HCT116 (cell line): ENCODE measurements around the gene TUBB4A. TPM values are rescaled to one million over a fixed set of nuclear protein-coding genes. Genes with fewer than 3 reads are reported as not detected.

ENCODE experiments used
- ATAC-seq: fragments of 200-7000 bp; cut with Tn5 transposase; 2 replicates; pipeline ENCODE4 v1.9.1; 2020; ENCODE audit warnings: mild to moderate bottlenecking, moderate library complexity
- BruUV-seq: library from RNA; stranded (reverse); fragments of 400-500 nt; replicated peaks from 2 replicates; lab custom pipeline; 2021; lab: Mats Ljungman, UMichigan
- CTCF ChIA-PET: fragments of 300-600 bp; sonication (Branson Sonifier 250); formaldehyde crosslinking; loops from one replicate; lab custom pipeline; 2021; ENCODE audit warnings: antibody characterized with exemption; lab: Charles Lee
- POLR2A ChIA-PET: fragments of 300-600, 350-600 bp; sonication (Branson Sonifier 250); formaldehyde crosslinking; loops from one replicate; lab custom pipeline; 2021; ENCODE audit warnings: antibody characterized with exemption; lab: Charles Lee
- RAD21 ChIA-PET, 2 experiments: fragments of 300-600 bp; sonication (Branson Sonifier 250); formaldehyde crosslinking; loops; one replicate each; lab custom pipeline; 2023; ENCODE audit warnings: low total read pairs in 2 of 2; ENCODE audit not compliant: uncharacterized antibody in 2 of 2, unreplicated experiment in 2 of 2, low non-redundant PET in 1 of 2; lab: Charles Lee
- DNase-seq: peaks from one replicate; pipeline ENCODE4 v3.0.0-alpha.2; 2010; ENCODE audit warnings: low read depth, low spot score
- H2AFZ ChIP-seq: fragments of 200-600 bp; shearing (Covaris generic), sonication (generic); 2 replicates; pipeline ENCODE4 v1.6.1; 2017; ENCODE audit warnings: low read depth, mixed run types, mixed read lengths, antibody characterized with exemption, low read length; ENCODE audit not compliant: poor library complexity, severe bottlenecking
- H3K27ac ChIP-seq: 2 replicates; pipeline ENCODE4 v1.5.1; 2012; ENCODE audit warnings: low read depth, low read length
- H3K27me3 ChIP-seq: fragments of 200-600 bp; sonication (generic); 2 replicates; pipeline ENCODE4 v1.6.1; 2016; ENCODE audit warnings: mixed run types, low read length, mixed read lengths; ENCODE audit not compliant: insufficient read depth
- H3K36me3 ChIP-seq, 2 experiments: fragments of 200-500 bp in 1 of 2; fragments of 200-600 bp in 1 of 2; sonication (Bioruptor generic) in 1 of 2; sonication (generic) in 1 of 2; 2 replicates each; pipeline versions ENCODE4 v1.5.1 to v1.6.1; 2014 to 2016; ENCODE audit warnings: low read length in 2 of 2, inconsistent platforms in 1 of 2, mixed read lengths in 1 of 2, mixed run types in 1 of 2; ENCODE audit not compliant: insufficient read depth in 2 of 2, control insufficient read depth in 1 of 2
- H3K4me1 ChIP-seq, 2 experiments: fragments of 200-600 bp in 1 of 2; sonication (generic) in 1 of 2; 2 replicates each; pipeline versions ENCODE4 v1.5.1 to v1.6.1; 2012 to 2017; ENCODE audit warnings: low read length in 2 of 2, inconsistent platforms in 1 of 2, mild to moderate bottlenecking in 1 of 2, mixed read lengths in 1 of 2, mixed run types in 1 of 2, moderate library complexity in 1 of 2; ENCODE audit not compliant: insufficient read depth in 2 of 2, control insufficient read depth in 1 of 2
- H3K4me2 ChIP-seq: fragments of 200-600 bp; sonication (generic); 2 replicates; pipeline ENCODE4 v1.6.1; 2017; ENCODE audit warnings: mixed run types, low read length, mixed read lengths
- H3K4me3 ChIP-seq, 2 experiments: fragments of 200-600 bp in 1 of 2; sonication (generic) in 1 of 2; replicated peaks in 1 of 2; 2 replicates each; pipeline ENCODE4 v1.5.1; 2011 to 2016; ENCODE audit warnings: low read length in 2 of 2, control low read depth in 1 of 2, low read depth in 1 of 2, mild to moderate bottlenecking in 1 of 2, mixed read lengths in 1 of 2, mixed run types in 1 of 2
- H3K79me2 ChIP-seq: fragments of 200-600 bp; sonication (generic); 2 replicates; pipeline ENCODE4 v1.6.1; 2017; ENCODE audit warnings: mild to moderate bottlenecking, mixed run types, low read length, moderate library complexity, mixed read lengths; ENCODE audit not compliant: insufficient read depth
- H3K9ac ChIP-seq: fragments of 200-600 bp; sonication (generic); 2 replicates; pipeline ENCODE4 v1.6.1; 2016; ENCODE audit warnings: low read length, mixed read lengths
- H3K9me2 ChIP-seq: fragments of 200-600 bp; sonication (generic), shearing (Covaris generic); 2 replicates; pipeline ENCODE4 v1.6.1; 2017; ENCODE audit warnings: mixed run types, mild to moderate bottlenecking, moderate library complexity; ENCODE audit not compliant: insufficient read depth
- H3K9me3 ChIP-seq, 2 experiments: fragments of 200-500 bp in 1 of 2; fragments of 200-600 bp in 1 of 2; sonication (Bioruptor generic) in 1 of 2; sonication (generic) in 1 of 2; 2 replicates each; pipeline ENCODE4 v1.6.1; 2014 to 2017; ENCODE audit warnings: low read length in 2 of 2, mixed read lengths in 2 of 2, inconsistent platforms in 1 of 2, low read depth in 1 of 2, mild to moderate bottlenecking in 1 of 2, mixed run types in 1 of 2, moderate library complexity in 1 of 2; ENCODE audit not compliant: control insufficient read depth in 1 of 2, insufficient read depth in 1 of 2
- H4K20me1 ChIP-seq: fragments of 200-600 bp; sonication (generic), shearing (Covaris generic); 2 replicates; pipeline ENCODE4 v1.6.1; 2017; ENCODE audit warnings: mixed run types, mild to moderate bottlenecking, moderate library complexity; ENCODE audit not compliant: insufficient read depth
- EGR1 ChIP-seq: IDR thresholded peaks from 2 replicates; pipeline ENCODE4 v1.6.1; 2012; ENCODE audit warnings: low read depth
- JUND ChIP-seq: IDR thresholded peaks from 2 replicates; pipeline ENCODE4 v1.6.1; 2012
- POLR2A ChIP-seq: IDR thresholded peaks from 2 replicates; pipeline ENCODE4 v1.7.0; 2011; ENCODE audit warnings: borderline replicate concordance; ENCODE audit not compliant: insufficient read depth, insufficient read length; ENCODE audit errors: extremely low read depth
- POLR2AphosphoS5 ChIP-seq: IDR thresholded peaks from 2 replicates; pipeline ENCODE4 v1.6.1; 2011; ENCODE audit warnings: mild to moderate bottlenecking, low read depth, low read length, moderate library complexity
- RAD21 ChIP-seq: IDR thresholded peaks from 2 replicates; pipeline ENCODE4 v1.6.1; 2012; ENCODE audit warnings: low read depth, mild to moderate bottlenecking
- SP1 ChIP-seq: IDR thresholded peaks from 2 replicates; pipeline ENCODE4 v1.6.1; 2012; ENCODE audit warnings: low read depth
- SRF ChIP-seq: IDR thresholded peaks from 2 replicates; pipeline ENCODE4 v1.6.1; 2012; ENCODE audit warnings: low read depth
- TCF7L2 ChIP-seq: IDR thresholded peaks from 2 replicates; pipeline ENCODE4 v1.7.0; 2011; ENCODE audit warnings: borderline replicate concordance, inconsistent platforms; ENCODE audit not compliant: insufficient read depth, insufficient read length; ENCODE audit errors: extremely low read depth
- ZFX ChIP-seq: fragments of 450-650 bp; IDR thresholded peaks from 2 replicates; pipeline ENCODE4 v1.6.1; 2017
- intact Hi-C: fragments of 100-400 bp; cut with micrococcal nuclease; formaldehyde crosslinking; loops from 2 replicates; pipeline ENCODE4 v1.10.0; 2022
- total RNA-seq: library from RNA; stranded (reverse); gene quantifications from one replicate; pipeline ENCODE4 v1.2.1, GENCODE V29; 2021; ENCODE audit not compliant: unreplicated experiment
- TF ChIP-seq, protein P1 (sequence below): IDR thresholded peaks from 2 replicates; pipeline ENCODE4 v1.6.1; 2012
- TF ChIP-seq, protein P2 (sequence below): IDR thresholded peaks from 2 replicates; pipeline ENCODE4 v1.6.1; 2012
- TF ChIP-seq, protein P3 (sequence below): IDR thresholded peaks from 2 replicates; pipeline ENCODE4 v1.6.1; 2012; ENCODE audit warnings: low read depth
- TF ChIP-seq, protein P4 (sequence below): IDR thresholded peaks from 2 replicates; pipeline ENCODE4 v1.6.1; 2011; ENCODE audit warnings: mild to moderate bottlenecking, low read length, moderate library complexity; ENCODE audit not compliant: insufficient replicate concordance; ENCODE audit errors: extremely low read depth

TUBB4A gene
- total RNA-seq, 1 experiment from 2014 or later = 32.5 TPM

DNA sequence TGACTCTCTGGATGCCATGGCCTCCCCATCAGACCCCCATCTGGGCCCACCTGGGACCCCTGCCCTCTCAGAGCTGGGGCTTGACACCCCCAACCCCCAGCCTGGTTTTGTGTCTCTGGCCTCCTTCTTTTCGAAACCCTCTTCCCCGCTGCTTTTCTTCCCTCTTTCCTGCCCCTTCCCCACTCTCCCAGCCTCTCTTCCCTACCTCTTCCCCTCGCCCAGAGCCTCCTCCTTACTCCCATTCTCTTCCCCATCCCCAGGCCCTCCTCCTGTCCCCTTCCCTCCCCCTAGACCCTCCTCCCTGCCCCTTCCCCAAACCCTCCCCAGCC, 30.9 kb upstream of the TUBB4A start (continued):
- TF ChIP-seq RAD21 (no peak), JUND (no peak), POLR2AphosphoS5 (no peak), ZFX (no peak)
- TF ChIP-seq, protein P1, sequence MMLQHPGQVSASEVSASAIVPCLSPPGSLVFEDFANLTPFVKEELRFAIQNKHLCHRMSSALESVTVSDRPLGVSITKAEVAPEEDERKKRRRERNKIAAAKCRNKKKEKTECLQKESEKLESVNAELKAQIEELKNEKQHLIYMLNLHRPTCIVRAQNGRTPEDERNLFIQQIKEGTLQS = no peak
- TF ChIP-seq, protein P2, sequence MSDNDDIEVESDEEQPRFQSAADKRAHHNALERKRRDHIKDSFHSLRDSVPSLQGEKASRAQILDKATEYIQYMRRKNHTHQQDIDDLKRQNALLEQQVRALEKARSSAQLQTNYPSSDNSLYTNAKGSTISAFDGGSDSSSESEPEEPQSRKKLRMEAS = no peak

DNA sequence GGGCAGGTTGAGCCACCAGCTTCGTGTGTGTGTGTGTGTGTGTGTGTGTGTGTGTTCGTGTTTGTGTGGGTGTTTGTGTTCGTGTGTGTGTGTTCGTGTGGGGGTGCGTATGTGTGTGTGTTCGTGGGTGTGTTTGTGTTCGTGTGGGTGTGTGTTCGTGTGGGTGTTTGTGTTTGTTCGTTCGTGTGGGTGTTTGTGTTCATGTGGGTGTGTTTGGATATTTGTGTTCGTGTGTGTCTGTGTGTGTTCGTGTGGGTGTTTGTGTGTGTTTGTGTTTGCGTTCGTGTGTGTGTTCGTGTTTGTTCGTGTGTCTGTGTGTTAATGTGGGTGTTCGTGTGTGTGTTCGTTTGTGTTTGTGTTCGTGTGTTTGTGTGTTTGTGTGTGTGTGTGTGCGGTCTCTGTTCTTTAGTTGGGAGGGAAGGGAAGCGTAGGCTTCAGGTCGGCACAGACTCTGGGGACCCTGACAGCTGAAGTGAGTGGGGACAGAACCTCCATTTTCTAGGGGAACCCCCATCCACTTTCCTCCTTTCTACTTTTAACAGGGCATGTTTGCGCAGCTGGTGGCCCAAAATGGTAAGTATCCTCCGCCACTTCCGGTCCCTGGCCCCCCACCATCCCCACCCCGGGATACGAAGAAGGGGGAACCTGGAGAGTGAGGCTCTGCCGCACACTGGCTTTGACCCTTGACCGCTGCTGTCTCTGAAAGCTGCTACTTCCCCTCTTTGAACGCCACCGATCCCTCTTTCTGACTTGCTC, 30.3 kb upstream of the TUBB4A start:
- H3K36me3 ChIP-seq = peaks cover 8 to 18% of the 10 kb centered on the region in 2 experiments; a peak in 3 of 4 replicates
- CTCF ChIA-PET = no interaction called here
- H4K20me1 ChIP-seq = no peaks in the 10 kb centered on the region
- BruUV-seq = TSS peak; percentile 82
- peak overlapping the region; percentile 91 to 95 for H3K4me3 ChIP-seq
- peaks cover 27% of the 10 kb centered on the region for H3K79me2 ChIP-seq
- no peaks in the 10 kb centered on the region for H3K27me3 ChIP-seq
- H3K9ac ChIP-seq = peak overlapping the region; percentile 95
- H3K4me1 ChIP-seq = peaks cover 25 to 52% of the 10 kb centered on the region in 2 experiments
- RAD21 ChIA-PET = no interaction called here
- H3K4me2 ChIP-seq = peak overlapping the region; percentile 97
- no peaks in the 10 kb centered on the region for H3K9me3 ChIP-seq
- TF ChIP-seq EGR1 = peak; percentile 35; the same call in 1 of the 2 replicates
- no peak for TF ChIP-seq SP1
- H3K9me2 ChIP-seq = no peaks in the 10 kb centered on the region
- POLR2A ChIA-PET = no interaction called here
- ATAC-seq (no peak), DNase-seq (no peak)
- H2AFZ ChIP-seq = no peak overlapping the region
- peak overlapping the region; percentile 68 for H3K27ac ChIP-seq
- intact Hi-C loops = no loop called here

DNA sequence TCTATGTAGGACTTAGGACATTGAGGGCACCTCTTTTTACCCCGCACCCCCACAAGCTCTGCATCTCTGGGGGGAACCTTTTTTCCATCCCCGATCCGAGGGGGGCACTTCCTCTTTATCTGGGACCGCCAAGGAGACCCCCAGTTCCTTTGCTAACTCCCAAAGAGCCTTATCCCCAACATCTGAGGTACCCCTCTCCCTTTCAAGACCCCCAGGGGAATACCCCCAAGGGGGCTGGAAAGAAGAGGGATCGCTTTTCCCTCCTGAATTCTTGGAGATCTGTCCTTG, 29.8 kb upstream of the TUBB4A start:
- Histone ChIP-seq H3K9me2 (no peaks in the 10 kb centered on the region), H3K27ac (peak overlapping the region; percentile 68), H3K36me3 (peaks cover 8 to 18% of the 10 kb centered on the region in 2 experiments; a peak in 3 of 4 replicates), H4K20me1 (no peaks in the 10 kb centered on the region), H2AFZ (no peak overlapping the region), H3K4me3 (peak overlapping the region; percentile 91 to 95), H3K4me2 (peak overlapping the region; percentile 97), H3K4me1 (peaks cover 20 to 46% of the 10 kb centered on the region in 2 experiments), H3K79me2 (peaks cover 27% of the 10 kb centered on the region), H3K9ac (peak overlapping the region; percentile 95), H3K9me3 (no peaks in the 10 kb centered on the region), H3K27me3 (no peaks in the 10 kb centered on the region)
- no peak for ATAC-seq
- POLR2A ChIA-PET = interaction anchor here (1.7 kb wide), 1 partner anchor 206 kb away, joined by 8 read pairs; the partner anchor contains the start of gene GPR108
- intact Hi-C loops = no loop called here
- no TSS peak for BruUV-seq
- CTCF ChIA-PET = no interaction called here
- DNase-seq = no peak
- RAD21 ChIA-PET = no interaction called here
- TF ChIP-seq SRF (no peak), TCF7L2 (no peak), ZFX (no peak), JUND (no peak), POLR2A (no peak), SP1 (no peak)
- TF ChIP-seq, protein P3, sequence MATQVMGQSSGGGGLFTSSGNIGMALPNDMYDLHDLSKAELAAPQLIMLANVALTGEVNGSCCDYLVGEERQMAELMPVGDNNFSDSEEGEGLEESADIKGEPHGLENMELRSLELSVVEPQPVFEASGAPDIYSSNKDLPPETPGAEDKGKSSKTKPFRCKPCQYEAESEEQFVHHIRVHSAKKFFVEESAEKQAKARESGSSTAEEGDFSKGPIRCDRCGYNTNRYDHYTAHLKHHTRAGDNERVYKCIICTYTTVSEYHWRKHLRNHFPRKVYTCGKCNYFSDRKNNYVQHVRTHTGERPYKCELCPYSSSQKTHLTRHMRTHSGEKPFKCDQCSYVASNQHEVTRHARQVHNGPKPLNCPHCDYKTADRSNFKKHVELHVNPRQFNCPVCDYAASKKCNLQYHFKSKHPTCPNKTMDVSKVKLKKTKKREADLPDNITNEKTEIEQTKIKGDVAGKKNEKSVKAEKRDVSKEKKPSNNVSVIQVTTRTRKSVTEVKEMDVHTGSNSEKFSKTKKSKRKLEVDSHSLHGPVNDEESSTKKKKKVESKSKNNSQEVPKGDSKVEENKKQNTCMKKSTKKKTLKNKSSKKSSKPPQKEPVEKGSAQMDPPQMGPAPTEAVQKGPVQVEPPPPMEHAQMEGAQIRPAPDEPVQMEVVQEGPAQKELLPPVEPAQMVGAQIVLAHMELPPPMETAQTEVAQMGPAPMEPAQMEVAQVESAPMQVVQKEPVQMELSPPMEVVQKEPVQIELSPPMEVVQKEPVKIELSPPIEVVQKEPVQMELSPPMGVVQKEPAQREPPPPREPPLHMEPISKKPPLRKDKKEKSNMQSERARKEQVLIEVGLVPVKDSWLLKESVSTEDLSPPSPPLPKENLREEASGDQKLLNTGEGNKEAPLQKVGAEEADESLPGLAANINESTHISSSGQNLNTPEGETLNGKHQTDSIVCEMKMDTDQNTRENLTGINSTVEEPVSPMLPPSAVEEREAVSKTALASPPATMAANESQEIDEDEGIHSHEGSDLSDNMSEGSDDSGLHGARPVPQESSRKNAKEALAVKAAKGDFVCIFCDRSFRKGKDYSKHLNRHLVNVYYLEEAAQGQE = no peak
- TF ChIP-seq, protein P4, sequence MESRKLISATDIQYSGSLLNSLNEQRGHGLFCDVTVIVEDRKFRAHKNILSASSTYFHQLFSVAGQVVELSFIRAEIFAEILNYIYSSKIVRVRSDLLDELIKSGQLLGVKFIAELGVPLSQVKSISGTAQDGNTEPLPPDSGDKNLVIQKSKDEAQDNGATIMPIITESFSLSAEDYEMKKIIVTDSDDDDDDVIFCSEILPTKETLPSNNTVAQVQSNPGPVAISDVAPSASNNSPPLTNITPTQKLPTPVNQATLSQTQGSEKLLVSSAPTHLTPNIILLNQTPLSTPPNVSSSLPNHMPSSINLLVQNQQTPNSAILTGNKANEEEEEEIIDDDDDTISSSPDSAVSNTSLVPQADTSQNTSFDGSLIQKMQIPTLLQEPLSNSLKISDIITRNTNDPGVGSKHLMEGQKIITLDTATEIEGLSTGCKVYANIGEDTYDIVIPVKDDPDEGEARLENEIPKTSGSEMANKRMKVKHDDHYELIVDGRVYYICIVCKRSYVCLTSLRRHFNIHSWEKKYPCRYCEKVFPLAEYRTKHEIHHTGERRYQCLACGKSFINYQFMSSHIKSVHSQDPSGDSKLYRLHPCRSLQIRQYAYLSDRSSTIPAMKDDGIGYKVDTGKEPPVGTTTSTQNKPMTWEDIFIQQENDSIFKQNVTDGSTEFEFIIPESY = no peak
